HS-27A (cell line): ENCODE results near the gene ABCA8.
"Not testable (repeated sequence)": the region's sequence is repeated elsewhere in the genome, so short reads cannot be mapped to it uniquely, and the experiment has no call there.

ENCODE experiments used
- DNase-seq: peaks from one replicate; pipeline ENCODE4 v3.0.0-alpha.2; 2012; ENCODE audit warnings: low read depth, missing footprints

ABCA8 gene

GRCh38 chr17:68829211-68829610 is 126.0 kb downstream of the ABCA8 start:
- no peak for DNase-seq

- no peak for DNase-seq
Observed at GRCh38 chr17:68824707-68825106, 130.5 kb downstream of the ABCA8 start.

GRCh38 chr17:68824185-68824584 is 131.0 kb downstream of the ABCA8 start:
- DNase-seq = not testable (repeated sequence)

DNA sequence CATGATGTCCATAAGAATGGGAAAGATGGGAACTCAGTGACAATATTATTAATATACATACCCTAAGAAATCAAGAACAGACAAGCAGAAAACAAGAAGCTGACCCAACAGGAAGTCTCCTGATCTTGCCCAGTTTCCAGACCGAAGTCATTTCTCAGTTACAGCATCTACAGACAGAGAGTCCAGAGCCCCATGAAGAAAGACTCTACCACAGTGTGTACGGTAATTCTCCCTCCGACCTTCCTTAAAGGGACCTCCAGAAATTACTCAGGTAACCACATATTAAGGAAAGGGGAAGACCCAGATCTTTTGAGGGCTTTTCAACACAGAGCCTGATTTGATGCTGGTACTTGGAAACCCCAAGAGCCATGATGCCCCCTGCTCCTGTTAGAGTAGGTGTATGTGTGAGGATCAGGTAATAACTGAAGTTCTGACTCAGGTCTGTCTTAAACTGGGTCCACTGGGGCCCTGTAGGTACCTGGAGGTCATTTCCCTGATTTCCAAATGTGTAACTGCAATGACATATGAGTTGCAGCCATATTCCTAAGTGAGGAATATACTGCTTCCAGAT is 132.4 kb downstream of the ABCA8 start:
- DNase-seq = no peak

DNA sequence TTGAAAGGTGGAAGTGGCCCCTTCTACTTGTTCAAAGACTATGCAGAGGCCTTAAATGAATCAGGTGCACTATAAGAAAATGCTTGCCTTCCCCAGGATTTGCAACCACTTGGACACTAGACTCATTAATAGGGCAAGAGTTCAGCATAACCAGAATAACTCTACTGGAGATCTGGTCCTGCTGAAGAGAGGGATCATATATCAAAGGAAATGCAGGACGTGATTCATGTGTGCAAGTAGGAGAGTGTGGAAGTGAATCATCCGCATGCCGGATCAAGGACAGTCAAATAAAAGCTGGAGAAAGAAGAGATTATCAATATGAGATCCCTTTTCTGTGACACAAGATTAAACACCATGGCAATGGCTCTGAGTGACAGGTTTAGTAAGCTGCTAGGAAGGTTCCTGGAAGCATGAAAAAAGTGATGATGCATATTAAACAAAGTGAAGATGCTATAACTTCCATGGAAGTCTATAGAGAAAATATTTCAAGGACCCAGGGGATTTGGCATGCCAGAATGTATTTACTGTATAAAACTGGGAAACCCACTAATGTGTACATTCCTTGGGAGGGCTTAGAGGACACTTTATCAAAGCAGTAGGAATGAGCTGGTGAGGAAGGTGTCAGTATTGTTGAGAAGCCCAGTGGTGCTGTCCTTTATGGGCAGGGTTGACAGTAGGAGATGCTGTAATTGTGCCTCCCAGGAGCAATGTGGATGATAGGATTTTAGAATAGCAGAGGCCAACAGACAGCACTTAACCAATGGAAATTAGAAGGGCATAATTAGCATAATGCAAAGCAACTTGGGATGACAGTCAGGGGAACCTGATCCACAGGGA is 133.1 kb downstream of the ABCA8 start:
- peak; percentile 62 for DNase-seq

DNA sequence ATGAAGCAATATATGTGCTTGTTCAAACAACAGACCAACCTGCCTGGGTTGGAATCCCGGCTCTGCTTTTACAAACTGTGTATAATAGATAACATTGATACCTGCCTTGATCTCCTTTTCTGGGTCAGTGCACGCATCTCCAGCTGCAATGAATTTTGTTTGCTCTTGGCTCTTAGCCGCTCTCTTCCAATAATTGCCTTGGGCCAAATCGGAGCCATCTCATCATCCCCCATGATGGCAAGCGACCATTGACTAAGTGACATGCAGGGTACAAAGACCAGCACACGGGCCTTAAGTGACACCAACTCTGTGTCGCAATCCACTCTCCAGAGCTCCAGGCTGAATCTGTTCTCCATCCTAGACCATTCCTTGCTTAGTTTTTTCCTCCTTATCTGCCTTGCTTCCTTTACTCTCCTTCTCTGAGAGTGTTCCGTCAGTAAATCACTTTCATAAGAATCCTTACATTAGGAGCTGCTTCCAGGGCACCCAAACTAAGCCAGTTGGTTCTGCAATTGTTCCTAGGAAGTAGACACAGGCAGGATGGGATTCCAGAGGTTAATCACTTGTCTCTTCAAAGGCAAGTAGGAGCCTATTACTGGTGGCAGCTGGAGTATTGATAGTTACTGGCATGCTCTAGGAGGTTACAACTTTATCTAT is 134.2 kb downstream of the ABCA8 start:
- no peak for DNase-seq

DNA sequence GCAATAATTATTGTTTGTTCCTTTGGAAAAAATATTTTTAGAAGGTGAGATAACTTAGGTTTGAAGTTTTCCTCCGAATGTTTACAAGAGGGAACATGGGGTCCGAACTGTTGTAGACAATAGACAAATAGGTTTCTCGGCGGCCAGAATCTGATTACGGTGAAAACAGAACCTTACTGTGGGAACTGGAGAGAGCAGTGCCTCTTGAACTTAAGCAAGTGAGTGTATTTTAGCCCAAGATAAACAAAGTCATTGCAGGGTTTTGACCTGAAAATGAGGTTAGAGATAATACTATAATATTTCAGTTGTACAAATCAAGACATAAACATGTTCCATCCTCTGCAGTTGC is 134.7 kb downstream of the ABCA8 start:
- DNase-seq = no peak

DNA sequence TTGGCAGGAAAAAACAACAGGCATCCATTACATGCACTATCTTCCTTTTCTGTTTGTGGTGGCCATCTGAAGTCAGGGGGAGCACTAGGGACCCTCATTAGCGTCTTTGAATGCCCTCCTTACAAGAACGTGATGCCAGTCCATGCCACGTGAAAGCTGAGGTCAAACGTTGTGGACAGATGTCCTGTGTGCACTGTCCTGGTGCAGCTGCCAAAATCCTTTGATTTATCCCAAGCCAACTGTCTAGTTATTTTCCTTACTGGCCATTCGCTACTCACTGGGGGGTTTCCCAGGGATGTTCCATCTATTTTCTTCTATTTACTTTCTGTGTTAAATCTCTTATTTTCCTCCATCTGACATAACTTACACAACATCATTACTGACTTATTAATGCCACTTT is 135.7 kb downstream of the ABCA8 start:
- no peak for DNase-seq
